SJSA1 (cell line): Measurements from ENCODE around the gene MATCAP1. TPM values are rescaled to one million over a fixed set of nuclear protein-coding genes. Genes with fewer than 3 reads are reported as not detected.

Experiments
- DNase-seq, 2 experiments: peaks; one replicate each; pipeline ENCODE4 v3.0.0-alpha.2; 2015 to 2020; ENCODE audit warnings: low spot score in 2 of 2, low read depth in 1 of 2
- H3K27ac ChIP-seq: fragments of 250-450 bp; sonication (Bioruptor Pico); 2 replicates; pipeline ENCODE4 v1.5.1; 2020; ENCODE audit warnings: mild to moderate bottlenecking, moderate library complexity
- H3K27me3 ChIP-seq: fragments of 250-450 bp; sonication (Bioruptor Pico); replicated peaks from 2 replicates; pipeline ENCODE4 v1.5.1; 2020; ENCODE audit warnings: mild to moderate bottlenecking, moderate library complexity
- H3K36me3 ChIP-seq: fragments of 250-450 bp; sonication (Bioruptor Pico); 2 replicates; pipeline ENCODE4 v1.5.1; 2020; ENCODE audit warnings: mild to moderate bottlenecking
- H3K4me1 ChIP-seq: fragments of 250-450 bp; sonication (Bioruptor Pico); replicated peaks from 2 replicates; pipeline ENCODE4 v1.6.1; 2021; ENCODE audit warnings: mild to moderate bottlenecking
- H3K4me3 ChIP-seq: fragments of 250-450 bp; sonication (Bioruptor Pico); 2 replicates; pipeline ENCODE4 v1.5.1; 2020; ENCODE audit warnings: mild to moderate bottlenecking
- H3K9me3 ChIP-seq: fragments of 250-450 bp; sonication (Bioruptor Pico); replicated peaks from 2 replicates; pipeline ENCODE4 v1.5.1; 2020; ENCODE audit warnings: mild to moderate bottlenecking
- total RNA-seq: library from RNA; depleted of rRNA; stranded (reverse); fragments of >200 nt; shearing (Covaris generic); gene quantifications from 2 replicates; pipeline ENCODE4 v1.2.3, GENCODE V29; 2014

Gene MATCAP1
- total RNA-seq, 1 experiment from 2014 or later, result 11.3 TPM

DNA sequence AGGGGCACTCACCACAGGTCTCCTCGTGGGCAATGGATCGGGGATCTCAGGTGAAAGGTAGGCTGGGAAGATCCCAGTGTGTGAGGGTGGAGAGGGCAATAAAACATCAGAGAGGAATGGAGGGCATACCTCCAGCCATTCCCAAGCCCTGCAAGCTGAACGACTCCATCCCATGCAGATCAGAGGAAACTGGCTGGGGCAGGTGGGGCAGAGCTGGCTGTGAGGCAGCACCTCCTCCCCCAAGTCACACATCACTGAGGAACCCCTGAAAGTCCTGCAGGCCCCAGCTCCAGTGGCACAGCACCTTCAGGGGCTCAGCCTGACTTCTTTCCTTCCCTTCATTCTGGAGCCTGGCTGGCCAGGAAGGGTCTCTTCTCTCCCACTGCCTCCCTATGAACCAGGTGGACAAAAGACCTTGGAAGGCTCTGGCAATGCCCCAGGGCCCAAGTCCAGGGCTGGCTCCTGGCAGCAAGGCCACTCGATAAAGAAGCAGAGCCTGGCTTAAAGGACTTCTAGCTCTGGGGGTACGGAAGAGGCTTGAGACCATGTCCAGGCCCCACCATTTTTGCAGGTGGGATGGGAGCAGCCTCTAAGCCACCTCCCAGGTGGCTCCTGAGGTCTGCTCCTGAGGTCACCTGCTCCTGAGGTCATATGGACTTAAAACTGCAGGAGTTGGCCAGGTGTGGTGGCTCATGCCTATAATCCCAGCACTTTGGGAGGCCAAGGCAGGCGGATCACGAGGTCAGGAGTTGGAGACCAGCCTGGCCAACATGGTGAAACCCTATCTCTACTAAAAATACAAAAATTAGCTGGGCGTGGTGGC lies 29.6 kb upstream of the MATCAP1 start:
- H3K27me3 ChIP-seq, result no peaks in the 10 kb centered on the region
- no peaks in the 10 kb centered on the region for H3K36me3 ChIP-seq
- H3K27ac ChIP-seq, result no peak overlapping the region
- no peak for DNase-seq
- no peak overlapping the region for H3K4me3 ChIP-seq
- no peaks in the 10 kb centered on the region for H3K9me3 ChIP-seq
- H3K4me1 ChIP-seq, result peaks cover under 1% of the 10 kb centered on the region; the same call in 1 of the 2 replicates

DNA sequence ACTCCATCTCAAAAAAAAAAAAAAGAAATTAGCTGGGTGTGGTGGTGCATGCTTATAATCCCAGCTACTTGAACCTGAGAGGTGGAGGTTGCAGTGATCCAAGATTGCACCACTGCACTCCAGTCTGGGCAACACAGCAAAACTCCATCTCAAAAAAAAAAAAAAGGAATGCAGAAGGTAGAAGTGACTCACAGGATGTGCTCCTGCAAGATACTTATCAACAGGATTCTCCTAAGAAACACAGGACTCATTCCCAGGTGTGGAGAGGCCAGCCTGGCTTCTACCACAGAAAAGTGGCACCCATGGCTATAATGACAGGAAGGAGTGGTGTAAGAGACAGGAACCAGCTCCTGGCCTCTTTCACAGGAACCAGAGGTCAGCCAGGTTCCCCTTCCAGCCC lies 29.0 kb upstream of the MATCAP1 start:
- no peak overlapping the region for H3K4me3 ChIP-seq
- H3K36me3 ChIP-seq, result no peaks in the 10 kb centered on the region
- DNase-seq, result no peak
- peaks cover 7% of the 10 kb centered on the region for H3K4me1 ChIP-seq
- H3K27ac ChIP-seq, result no peak overlapping the region
- no peaks in the 10 kb centered on the region for H3K27me3 ChIP-seq
- no peaks in the 10 kb centered on the region for H3K9me3 ChIP-seq

DNA sequence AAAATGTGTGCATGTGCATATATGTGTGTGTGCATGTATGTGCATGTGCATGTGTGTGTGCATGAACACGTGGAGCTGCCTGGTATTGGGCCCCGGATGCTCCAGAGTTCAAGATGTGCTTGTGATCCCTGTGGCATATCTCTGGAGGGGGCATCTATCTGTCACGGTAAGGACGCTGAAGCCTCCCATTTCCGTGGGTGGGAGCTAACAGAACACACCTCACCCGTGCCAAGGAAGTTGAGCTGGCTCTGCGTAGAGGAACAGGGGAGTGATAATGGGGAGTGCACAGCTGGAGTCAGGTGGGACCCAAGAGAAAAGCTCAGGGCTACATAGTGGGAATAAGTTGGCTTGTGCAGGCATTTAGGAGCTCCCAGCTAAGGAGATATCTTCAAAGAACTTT lies 27.9 kb upstream of the MATCAP1 start:
- Histone ChIP-seq H3K27me3 (no peaks in the 10 kb centered on the region), H3K36me3 (peaks cover 11% of the 10 kb centered on the region; the same call in 1 of the 2 replicates), H3K4me1 (peaks cover 13% of the 10 kb centered on the region), H3K27ac (no peak overlapping the region), H3K9me3 (no peaks in the 10 kb centered on the region), H3K4me3 (no peak overlapping the region)
- DNase-seq, result no peak

DNA sequence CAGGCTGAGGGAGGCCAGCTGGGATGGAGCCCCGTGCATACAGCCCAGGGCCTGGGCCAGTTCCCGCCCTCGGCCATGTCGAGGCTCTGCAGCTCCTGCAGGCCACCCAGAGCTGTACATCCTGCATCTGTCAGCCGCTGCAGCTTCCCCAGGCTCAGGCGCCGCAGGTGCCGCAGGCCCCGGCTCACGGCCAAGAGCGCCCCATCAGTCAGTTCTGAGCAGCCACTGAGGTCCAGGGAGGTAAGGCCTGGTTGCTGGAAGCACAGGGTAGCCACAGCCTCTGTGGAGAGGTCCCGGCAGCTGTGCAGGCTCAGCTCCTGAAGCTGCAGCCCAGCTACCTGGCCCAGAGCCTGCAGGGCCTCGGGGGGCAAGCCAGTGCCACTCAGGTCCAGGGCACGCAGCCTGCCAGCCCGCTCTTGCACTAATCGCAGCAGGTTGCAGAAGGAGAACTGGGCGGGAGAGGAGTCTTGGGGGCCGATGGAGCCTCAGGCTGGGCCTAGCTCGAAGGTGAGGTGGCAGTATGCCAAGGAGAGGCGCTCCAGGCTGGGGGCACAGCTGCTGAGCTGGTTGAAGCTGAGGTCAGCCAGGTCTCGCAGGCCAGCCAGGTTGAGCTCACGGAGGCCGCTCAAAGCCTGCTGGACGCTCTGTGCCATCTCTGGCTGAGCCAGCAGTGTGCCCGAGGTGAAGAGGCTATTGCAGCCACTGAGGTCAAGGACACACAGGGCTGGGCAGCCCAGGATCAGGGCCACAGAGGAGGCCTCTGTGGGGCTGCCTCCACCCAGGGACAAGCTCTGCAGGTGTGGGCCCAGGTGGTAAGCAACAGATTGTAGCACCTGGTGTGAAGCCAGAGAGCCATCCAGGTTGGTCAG lies 26.5 kb upstream of the MATCAP1 start:
- no peak overlapping the region for H3K27ac ChIP-seq
- H3K9me3 ChIP-seq, result no peaks in the 10 kb centered on the region
- peaks cover 21% of the 10 kb centered on the region for H3K36me3 ChIP-seq
- H3K27me3 ChIP-seq, result no peaks in the 10 kb centered on the region
- DNase-seq, result no peak
- H3K4me1 ChIP-seq, result peaks cover 13% of the 10 kb centered on the region
- H3K4me3 ChIP-seq, result no peak overlapping the region

DNA sequence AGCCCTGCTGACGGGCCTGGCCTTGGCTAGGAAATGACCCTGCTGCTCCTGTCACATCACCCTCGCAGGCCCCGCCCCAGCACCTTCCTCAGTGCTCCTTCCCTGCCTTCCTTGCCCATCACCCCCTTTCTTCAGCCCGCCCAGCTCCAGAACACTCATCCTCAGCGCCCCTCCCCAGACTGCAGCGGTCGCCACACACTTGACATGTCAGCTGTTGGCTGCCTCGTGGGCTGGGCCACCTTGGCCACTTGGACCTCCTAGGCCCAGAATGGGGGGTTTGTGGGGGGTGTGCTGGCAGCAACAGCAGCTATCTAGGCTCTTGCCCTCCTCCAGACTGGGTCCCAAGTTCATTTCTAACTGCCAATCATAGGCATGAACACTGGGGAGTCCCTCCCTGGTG lies 25.8 kb upstream of the MATCAP1 start:
- Histone ChIP-seq H3K9me3 (no peaks in the 10 kb centered on the region), H3K4me3 (no peak overlapping the region), H3K4me1 (peaks cover 13% of the 10 kb centered on the region), H3K27ac (no peak overlapping the region), H3K27me3 (no peaks in the 10 kb centered on the region), H3K36me3 (peaks cover 23% of the 10 kb centered on the region)
- no peak for DNase-seq

- no peak for DNase-seq
- H3K4me1 ChIP-seq, result peaks cover 13% of the 10 kb centered on the region
- no peaks in the 10 kb centered on the region for H3K27me3 ChIP-seq
- no peaks in the 10 kb centered on the region for H3K9me3 ChIP-seq
- no peak overlapping the region for H3K4me3 ChIP-seq
- no peak overlapping the region for H3K27ac ChIP-seq
- peaks cover 33% of the 10 kb centered on the region for H3K36me3 ChIP-seq
These were observed 24.6 kb upstream of the MATCAP1 start for GRCh38 chr16:67208154-67208896.

DNA sequence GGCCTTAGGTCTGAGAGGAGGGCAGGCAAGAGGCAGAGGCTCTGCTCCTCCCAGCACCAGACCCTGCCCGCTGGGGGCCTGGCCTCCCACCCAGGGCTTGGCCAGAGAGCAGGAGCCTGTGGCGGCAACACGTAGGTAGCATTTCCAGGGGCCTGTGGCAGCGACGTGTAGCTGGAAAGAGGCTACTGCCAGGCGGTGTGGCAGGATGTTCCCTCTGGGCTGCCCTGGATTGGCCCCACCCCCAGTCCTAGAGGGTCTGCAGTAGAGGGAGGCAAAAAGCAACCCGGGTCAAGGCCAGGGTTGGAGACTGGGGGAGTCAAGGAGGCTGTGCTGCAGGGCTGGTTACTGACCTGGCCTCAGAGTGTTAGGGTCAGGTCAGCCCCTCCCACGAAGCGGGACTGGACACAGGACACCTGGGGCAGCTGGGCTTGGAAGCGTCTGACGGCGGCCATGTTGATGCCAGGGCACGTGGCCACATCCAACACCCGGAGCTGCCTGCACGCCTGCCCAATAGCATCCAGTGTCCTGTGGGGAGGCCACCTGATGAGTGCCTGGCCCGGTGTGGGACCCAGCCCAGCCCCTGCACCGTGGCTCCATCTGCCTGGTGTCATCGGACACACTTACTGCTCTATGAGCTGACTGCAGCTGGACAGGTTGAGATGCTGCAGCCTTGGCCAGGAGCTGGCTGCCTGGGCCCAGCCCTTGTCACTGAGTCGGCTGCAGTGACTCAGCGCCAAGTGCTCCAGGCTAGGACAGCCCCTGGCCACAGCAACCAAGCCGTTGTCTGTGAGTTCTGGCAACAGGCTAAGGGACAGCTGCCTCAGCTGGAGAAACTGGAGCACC lies 23.7 kb upstream of the MATCAP1 start:
- H3K4me3 ChIP-seq, result no peak overlapping the region
- H3K27ac ChIP-seq, result no peak overlapping the region
- no peaks in the 10 kb centered on the region for H3K9me3 ChIP-seq
- no peaks in the 10 kb centered on the region for H3K27me3 ChIP-seq
- peaks cover 13% of the 10 kb centered on the region for H3K4me1 ChIP-seq
- H3K36me3 ChIP-seq, result peaks cover 41% of the 10 kb centered on the region
- no peak for DNase-seq

DNA sequence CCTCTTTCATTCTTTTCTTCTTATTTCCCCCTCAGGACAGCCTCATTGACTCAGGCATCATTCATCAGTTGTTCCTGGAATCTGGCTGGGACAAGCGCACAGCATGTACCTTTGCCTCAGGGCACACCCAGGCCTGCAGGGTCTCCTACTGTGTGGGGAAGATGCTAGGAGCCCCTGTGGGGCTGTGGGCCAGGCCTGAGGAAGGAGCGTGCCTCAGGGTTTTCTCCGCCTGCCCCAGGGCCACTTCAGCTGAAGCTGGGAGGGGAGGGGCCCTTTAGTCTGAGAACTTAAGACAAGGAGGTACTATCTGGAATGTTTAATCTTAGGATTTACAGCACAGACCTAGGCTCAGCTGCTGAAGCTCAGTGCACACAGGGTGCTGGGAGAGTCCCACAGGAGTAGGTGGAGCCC lies 23.1 kb upstream of the MATCAP1 start:
- no peak overlapping the region for H3K4me3 ChIP-seq
- no peaks in the 10 kb centered on the region for H3K27me3 ChIP-seq
- peaks cover 13% of the 10 kb centered on the region for H3K4me1 ChIP-seq
- H3K36me3 ChIP-seq, result peaks cover 48% of the 10 kb centered on the region
- no peaks in the 10 kb centered on the region for H3K9me3 ChIP-seq
- no peak for DNase-seq
- no peak overlapping the region for H3K27ac ChIP-seq

DNA sequence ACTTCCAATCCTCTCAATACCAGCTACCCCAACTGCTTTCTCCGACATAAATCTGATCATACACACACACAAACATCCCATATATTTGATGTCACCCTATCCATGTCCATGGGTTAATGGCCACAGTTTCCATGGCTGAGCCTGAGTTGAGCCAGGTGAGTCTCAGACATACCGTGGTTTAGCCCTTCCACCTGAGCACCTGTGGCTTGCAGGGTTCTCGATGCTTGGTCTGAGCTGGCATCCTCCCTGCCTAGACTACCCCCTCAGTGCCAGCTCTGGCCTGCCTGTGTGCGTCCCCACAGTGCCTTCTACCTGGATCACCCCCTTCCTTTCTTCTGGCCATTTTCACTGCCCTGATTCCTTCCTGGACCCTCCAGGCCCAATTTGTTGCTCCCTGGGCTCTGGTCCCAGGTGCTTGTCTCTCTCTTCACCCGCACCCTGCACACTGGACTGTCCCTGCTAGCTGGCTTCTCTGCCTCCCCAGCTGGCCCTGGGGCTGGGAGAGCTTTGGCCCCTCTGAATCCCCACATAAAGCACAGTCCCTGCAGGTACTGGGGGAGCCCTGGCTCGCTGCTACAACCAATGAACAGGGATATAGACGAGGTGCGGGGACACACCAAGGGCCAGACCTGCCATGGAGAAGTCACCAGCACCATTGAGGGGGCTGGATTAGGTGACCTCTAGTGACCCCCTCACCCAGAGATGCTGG lies 22.5 kb upstream of the MATCAP1 start:
- Histone ChIP-seq H3K4me3 (no peak overlapping the region), H3K9me3 (no peaks in the 10 kb centered on the region), H3K27me3 (no peaks in the 10 kb centered on the region), H3K4me1 (peaks cover 13% of the 10 kb centered on the region), H3K36me3 (peaks cover 53% of the 10 kb centered on the region), H3K27ac (no peak overlapping the region)
- no peak for DNase-seq

DNA sequence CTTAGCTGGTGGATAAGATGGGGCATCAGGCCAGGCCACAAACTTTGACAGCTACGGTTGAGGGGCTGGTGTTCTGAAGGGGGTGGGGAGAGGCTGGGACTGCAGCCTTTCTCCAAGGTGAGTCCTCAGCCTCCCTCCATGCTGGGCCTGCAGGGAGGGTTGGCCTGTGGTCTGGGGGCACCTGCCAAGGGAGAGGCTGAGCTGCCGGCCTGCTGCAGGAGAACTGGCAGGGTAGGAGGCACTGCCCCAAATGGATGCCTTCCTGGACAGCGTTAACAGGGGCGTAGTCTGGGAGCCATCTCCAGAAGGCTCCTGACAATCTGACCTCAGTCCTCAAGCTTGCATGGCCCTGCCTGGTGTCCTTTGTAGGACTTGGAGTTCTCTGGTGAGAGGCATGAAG lies 20.3 kb upstream of the MATCAP1 start:
- Histone ChIP-seq H3K9me3 (no peaks in the 10 kb centered on the region), H3K27ac (no peak overlapping the region), H3K4me3 (no peak overlapping the region), H3K36me3 (peaks cover 67% of the 10 kb centered on the region), H3K4me1 (peaks cover 13% of the 10 kb centered on the region), H3K27me3 (no peaks in the 10 kb centered on the region)
- DNase-seq, result no peak

DNA sequence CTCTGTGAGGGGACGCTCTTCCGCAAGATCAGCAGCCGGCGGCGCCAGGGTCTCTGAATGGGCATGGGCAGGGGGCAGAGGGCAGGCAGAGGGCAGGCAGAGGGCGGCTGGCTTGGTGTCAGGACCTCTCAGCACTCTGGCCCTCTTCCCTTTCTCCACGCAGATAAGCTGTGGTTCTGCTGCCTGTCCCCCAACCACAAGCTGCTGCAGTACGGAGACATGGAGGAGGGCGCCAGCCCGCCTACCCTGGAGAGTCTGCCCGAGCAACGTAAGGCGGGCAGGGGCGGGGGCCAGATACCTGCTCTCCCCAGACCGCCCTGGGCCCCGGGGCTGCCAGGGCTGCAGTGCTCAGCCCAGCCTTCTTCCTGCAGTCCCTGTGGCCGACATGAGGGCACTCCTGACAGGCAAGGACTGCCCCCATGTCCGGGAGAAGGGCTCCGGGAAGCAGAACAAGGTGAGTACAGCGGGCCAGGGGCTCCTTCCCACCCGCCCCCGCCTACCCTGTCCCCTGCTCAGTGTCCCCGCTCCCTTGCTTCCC lies 19.3 kb upstream of the MATCAP1 start:
- H3K27me3 ChIP-seq, result no peaks in the 10 kb centered on the region
- H3K4me1 ChIP-seq, result peaks cover 8% of the 10 kb centered on the region
- DNase-seq, result no peak
- no peaks in the 10 kb centered on the region for H3K9me3 ChIP-seq
- H3K4me3 ChIP-seq, result no peak overlapping the region
- no peak overlapping the region for H3K27ac ChIP-seq
- H3K36me3 ChIP-seq, result peaks cover 78% of the 10 kb centered on the region

DNA sequence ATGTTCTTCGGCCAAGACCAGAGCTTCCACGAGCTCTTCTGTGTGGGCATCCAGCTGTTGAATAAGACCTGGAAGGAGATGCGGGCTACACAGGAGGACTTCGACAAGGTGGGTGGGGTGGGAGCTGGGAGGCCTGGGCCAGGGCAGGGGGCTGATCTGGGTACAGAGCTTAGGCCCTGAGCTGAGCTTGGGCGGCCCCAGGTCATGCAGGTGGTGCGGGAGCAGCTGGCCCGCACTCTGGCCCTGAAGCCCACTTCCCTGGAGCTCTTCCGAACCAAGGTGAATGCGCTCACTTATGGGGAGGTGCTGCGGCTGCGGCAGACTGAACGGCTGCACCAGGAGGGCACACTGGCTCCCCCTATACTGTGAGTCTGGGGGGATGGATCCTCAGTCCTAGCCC lies 18.7 kb upstream of the MATCAP1 start:
- H3K9me3 ChIP-seq, result no peaks in the 10 kb centered on the region
- H3K36me3 ChIP-seq, result peaks cover 81% of the 10 kb centered on the region
- no peak overlapping the region for H3K4me3 ChIP-seq
- H3K27ac ChIP-seq, result no peak overlapping the region
- H3K27me3 ChIP-seq, result no peaks in the 10 kb centered on the region
- H3K4me1 ChIP-seq, result peaks cover 2% of the 10 kb centered on the region
- DNase-seq, result no peak
